Natural killer cell (primary cell): Measurements from ENCODE around the gene OTOGL. TPM values are rescaled to one million over a fixed set of nuclear protein-coding genes. Genes with fewer than 3 reads are reported as not detected.

Experiments
- ATAC-seq, 3 donors: fragments of 150-1000 bp in 2 of 3; fragments of 200-7000 bp in 1 of 3; cut with Tn5 transposase; 1 replicate in 1 of 3; 2 replicates in 2 of 3; pipeline ENCODE4 v1.10.0; 2021; ENCODE audit warnings: mild to moderate bottlenecking in 2 of 3, moderate library complexity in 2 of 3
- DNase-seq, 2 donors: peaks; one replicate each; pipeline versions ENCODE4 v3.0.0 to v3.0.0-alpha.2; 2013 to 2021; ENCODE audit warnings: mixed read lengths in 1 of 2
- H3K27ac ChIP-seq: one replicate; pipeline ENCODE4 v1.5.1; 2013; ENCODE audit warnings: mild to moderate bottlenecking, low read length
- H3K27me3 ChIP-seq: one replicate; pipeline ENCODE4 v1.6.1; 2013; ENCODE audit warnings: low read length; ENCODE audit not compliant: control insufficient read depth, insufficient read depth
- H3K36me3 ChIP-seq: one replicate; pipeline ENCODE4 v1.6.1; 2013; ENCODE audit warnings: low read length; ENCODE audit not compliant: control insufficient read depth, insufficient read depth
- H3K4me1 ChIP-seq: one replicate; pipeline ENCODE4 v1.6.1; 2013; ENCODE audit warnings: low read length; ENCODE audit not compliant: control insufficient read depth, insufficient read depth
- H3K4me3 ChIP-seq: one replicate; pipeline ENCODE4 v1.5.1; 2013; ENCODE audit warnings: low read length
- H3K9me3 ChIP-seq: one replicate; pipeline ENCODE4 v1.6.1; 2013; ENCODE audit warnings: low read length; ENCODE audit not compliant: control insufficient read depth, insufficient read depth
- H3K27ac Mint-ChIP-seq, 2 donors: one replicate each; pipeline ENCODE4 v1.8.0; 2022; ENCODE audit warnings: mild to moderate bottlenecking in 2 of 2, mixed read lengths in 2 of 2, moderate library complexity in 1 of 2
- H3K27me3 Mint-ChIP-seq, 2 donors: one replicate each; pipeline ENCODE4 v1.8.0; 2022; ENCODE audit warnings: low read depth in 2 of 2, mixed read lengths in 2 of 2
- H3K36me3 Mint-ChIP-seq: one replicate; pipeline ENCODE4 v1.8.0; 2022; ENCODE audit warnings: mixed read lengths
- H3K4me1 Mint-ChIP-seq, 2 donors: one replicate each; pipeline ENCODE4 v1.8.0; 2022; ENCODE audit warnings: mixed read lengths in 2 of 2
- H3K4me3 Mint-ChIP-seq: one replicate; pipeline ENCODE4 v1.8.0; 2022; ENCODE audit warnings: mild to moderate bottlenecking, moderate library complexity, mixed read lengths
- H3K9me3 Mint-ChIP-seq, 2 donors: one replicate each; pipeline ENCODE4 v1.8.0; 2022; ENCODE audit warnings: mixed read lengths in 2 of 2
- CTCF ChIP-seq: fragments of 200-600 bp; IDR thresholded peaks from one replicate; pipeline ENCODE4 v1.8.0; 2022; ENCODE audit warnings: antibody characterized with exemption
- WGBS: methylation state at CpG from one replicate; pipeline ENCODE4 v1.1.7; 2013; ENCODE audit warnings: missing lambda C conversion rate; ENCODE audit not compliant: insufficient coverage; 5-methylcytosine and 5-hydroxymethylcytosine counted together
- intact Hi-C: fragments of 100-400 bp; cut with micrococcal nuclease; formaldehyde crosslinking; loops from one replicate; pipeline ENCODE4 v1.14.2; 2022
- total RNA-seq, 4 donors: library from RNA; stranded (reverse); fragments of 120-200 nt in 1 of 4; gene quantifications; one replicate each; pipeline versions ENCODE4 v1.2.3 to v1.2.4, GENCODE V29; 2013 to 2022

The OTOGL gene
- total RNA-seq, 3 donors from 2014 or later (not counting 1 experiment from before 2014, with no cell fraction given): not detected

- Mint-ChIP-seq H3K36me3 (no peaks in the 10 kb centered on the region), H3K27ac (no peak overlapping the region), H3K9me3 (no peaks in the 10 kb centered on the region), H3K4me1 (no peaks in the 10 kb centered on the region), H3K4me3 (no peak overlapping the region), H3K27me3 (peaks cover 5 to 6% of the 10 kb centered on the region in 2 donors)
- ATAC-seq (no peak), DNase-seq (no peak)
- H3K36me3 ChIP-seq: no peaks in the 10 kb centered on the region
- H3K27me3 ChIP-seq: no peaks in the 10 kb centered on the region
- intact Hi-C loops: no loop called here
- H3K4me1 ChIP-seq: no peaks in the 10 kb centered on the region
- TF ChIP-seq CTCF: no peak
- 95% methylated on average over 2 of the region's 2 CpGs for WGBS
- H3K27ac ChIP-seq: no peak overlapping the region
- H3K4me3 ChIP-seq: no peak overlapping the region
- no peaks in the 10 kb centered on the region for H3K9me3 ChIP-seq
Observed at GRCh38 chr12:80195737-80196136, 96.4 kb downstream of the OTOGL start.

- TF ChIP-seq CTCF: no peak
- WGBS: 97% methylated on average over 2 of the region's 2 CpGs
Observed at GRCh38 chr12:80196419-80196818, 97.1 kb downstream of the OTOGL start.

DNA sequence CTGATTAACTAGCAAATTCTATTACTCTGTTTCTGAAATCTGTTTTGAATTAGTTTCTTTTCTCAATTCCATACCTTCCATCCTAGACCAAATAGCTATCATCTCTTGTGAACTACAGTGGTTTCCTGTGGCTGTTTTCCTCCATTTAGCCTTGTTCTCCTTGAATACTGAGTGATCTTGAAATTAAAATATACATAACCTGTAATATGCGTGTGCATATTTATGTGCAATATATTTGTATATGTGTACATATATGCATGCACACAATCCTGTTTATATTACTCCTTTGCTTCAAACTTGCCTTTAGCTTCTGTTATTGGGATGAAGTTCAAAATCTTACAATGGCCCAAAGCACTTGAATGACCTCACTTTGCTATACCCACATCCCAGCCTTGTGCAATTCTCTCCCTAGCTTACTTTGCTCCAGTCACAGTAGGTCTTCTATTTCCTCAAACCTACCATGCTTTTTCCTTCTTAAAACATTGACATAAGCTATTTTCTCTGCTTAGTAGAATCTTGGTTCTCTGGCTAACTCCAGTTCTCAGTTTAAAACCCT lies 99.5 kb downstream of the OTOGL start:
- WGBS: no CpG with 5 or more reads among the region's 1 CpG
- ATAC-seq: no peak
- intact Hi-C loops: no loop called here

More at GRCh38 chr12:80196419-80196818, 97.1 kb downstream of the OTOGL start:
- no peaks in the 10 kb centered on the region for H3K4me1 Mint-ChIP-seq
- H3K9me3 Mint-ChIP-seq: no peaks in the 10 kb centered on the region
- H3K9me3 ChIP-seq: no peaks in the 10 kb centered on the region
- H3K4me3 Mint-ChIP-seq: no peak overlapping the region
- no peak for DNase-seq
- H3K36me3 Mint-ChIP-seq: no peaks in the 10 kb centered on the region
- H3K4me1 ChIP-seq: no peaks in the 10 kb centered on the region
- intact Hi-C loops: no loop called here
- H3K36me3 ChIP-seq: no peaks in the 10 kb centered on the region
- ATAC-seq: no peak
- H3K27me3 ChIP-seq: no peaks in the 10 kb centered on the region
- H3K4me3 ChIP-seq: no peak overlapping the region
- no peak overlapping the region for H3K27ac ChIP-seq
- H3K27ac Mint-ChIP-seq: no peak overlapping the region
- peaks cover 5 to 6% of the 10 kb centered on the region in 2 donors for H3K27me3 Mint-ChIP-seq

More for the DNA sequence above, 99.5 kb downstream of the OTOGL start:
- Mint-ChIP-seq H3K27ac (no peak overlapping the region), H3K4me1 (no peaks in the 10 kb centered on the region), H3K9me3 (no peaks in the 10 kb centered on the region), H3K27me3 (peaks cover 5 to 12% of the 10 kb centered on the region in 2 donors), H3K4me3 (no peak overlapping the region), H3K36me3 (no peaks in the 10 kb centered on the region)
- H3K27ac ChIP-seq: no peak overlapping the region
- no peaks in the 10 kb centered on the region for H3K36me3 ChIP-seq
- no peaks in the 10 kb centered on the region for H3K27me3 ChIP-seq
- no peak for DNase-seq
- no peak overlapping the region for H3K4me3 ChIP-seq
- TF ChIP-seq CTCF: no peak
- H3K4me1 ChIP-seq: no peaks in the 10 kb centered on the region
- no peaks in the 10 kb centered on the region for H3K9me3 ChIP-seq
